Testis (tissue), 2 donors: ENCODE data around the gene OTULIN.

Source experiments
- CTCF ChIP-seq, 3 experiments: fragments of 450-650 bp in 2 of 3; fragments of 200-600 bp in 1 of 3; sonication (generic) in 1 of 3; IDR thresholded peaks; one replicate each; pipeline ENCODE4 v1.5.1; 2016 to 2019; ENCODE audit warnings: antibody characterized with exemption in 3 of 3, mild to moderate bottlenecking in 2 of 3, moderate library complexity in 1 of 3
- POLR2A ChIP-seq: fragments of 450-650 bp; IDR thresholded peaks from one replicate; pipeline ENCODE4 v1.6.1; 2017; ENCODE audit warnings: antibody characterized with exemption, mild to moderate bottlenecking, moderate library complexity

GRCh38 chr5:14732991-14733390 is 68.5 kb downstream of the OTULIN start:
- TF ChIP-seq CTCF (IDR thresholded peaks at IDR 0.05) (no peak), POLR2A (no peak)
